ENCODE data around the gene ZMYND19.
"Not testable (repeated sequence)": the region's sequence is repeated elsewhere in the genome, so short reads cannot be mapped to it uniquely, and the experiment has no call there.

Gene ZMYND19

DNA sequence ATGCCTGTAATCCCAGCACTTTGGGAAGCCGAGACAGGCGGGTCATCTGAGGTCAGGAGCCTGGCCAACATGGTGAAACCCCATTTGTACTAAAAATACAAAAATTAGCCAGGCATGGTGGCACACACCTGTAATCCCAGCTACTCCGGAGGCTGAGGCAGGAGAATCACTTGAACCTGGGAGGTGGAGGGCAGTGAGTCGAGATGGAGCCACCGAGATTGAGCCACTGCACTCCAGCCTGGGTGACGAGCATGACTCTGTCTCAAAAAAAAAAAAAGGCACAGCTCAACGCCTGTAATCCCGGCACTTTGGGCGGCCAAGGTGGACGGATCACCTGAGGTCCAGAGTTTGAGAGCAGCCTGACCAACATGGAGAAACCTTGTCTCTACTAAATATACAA is 36.7 kb downstream of the ZMYND19 start:
- DNase-seq: not testable (repeated sequence)

DNA sequence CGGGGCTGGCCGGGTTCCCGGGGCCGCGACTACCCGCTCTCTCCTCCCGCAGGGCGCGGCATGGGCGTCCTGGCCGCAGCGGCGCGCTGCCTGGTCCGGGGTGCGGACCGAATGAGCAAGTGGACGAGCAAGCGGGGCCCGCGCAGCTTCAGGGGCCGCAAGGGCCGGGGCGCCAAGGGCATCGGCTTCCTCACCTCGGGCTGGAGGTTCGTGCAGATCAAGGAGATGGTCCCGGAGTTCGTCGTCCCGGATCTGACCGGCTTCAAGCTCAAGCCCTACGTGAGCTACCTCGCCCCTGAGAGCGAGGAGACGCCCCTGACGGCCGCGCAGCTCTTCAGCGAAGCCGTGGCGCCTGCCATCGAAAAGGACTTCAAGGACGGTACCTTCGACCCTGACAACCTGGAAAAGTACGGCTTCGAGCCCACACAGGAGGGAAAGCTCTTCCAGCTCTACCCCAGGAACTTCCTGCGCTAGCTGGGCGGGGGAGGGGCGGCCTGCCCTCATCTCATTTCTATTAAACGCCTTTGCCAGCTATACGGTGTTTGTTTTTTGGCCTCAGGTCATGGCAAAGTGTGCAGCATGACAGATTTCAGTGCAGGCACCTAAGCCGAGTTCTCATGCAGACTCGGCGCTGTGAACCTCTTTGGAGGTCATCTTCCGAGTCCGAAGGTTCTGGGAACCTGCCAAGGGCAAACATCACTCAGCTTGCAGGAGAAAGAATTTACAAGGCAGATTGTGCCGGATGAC is 38.1 kb downstream of the ZMYND19 start:
- DNase-seq: peak; percentile 28

GRCh38 chr9:137551264-137552021 is 38.9 kb downstream of the ZMYND19 start, which contains the start of gene MRPL41:
Gene MRPL41 (plus strand): TSS chr9:137551879. CDS start chr9:137552082, 203 bp downstream.
- peak; percentile 89 for DNase-seq

- not testable (repeated sequence) for DNase-seq
Measured at GRCh38 chr9:137550958-137551263, 39.4 kb downstream of the ZMYND19 start.

DNA sequence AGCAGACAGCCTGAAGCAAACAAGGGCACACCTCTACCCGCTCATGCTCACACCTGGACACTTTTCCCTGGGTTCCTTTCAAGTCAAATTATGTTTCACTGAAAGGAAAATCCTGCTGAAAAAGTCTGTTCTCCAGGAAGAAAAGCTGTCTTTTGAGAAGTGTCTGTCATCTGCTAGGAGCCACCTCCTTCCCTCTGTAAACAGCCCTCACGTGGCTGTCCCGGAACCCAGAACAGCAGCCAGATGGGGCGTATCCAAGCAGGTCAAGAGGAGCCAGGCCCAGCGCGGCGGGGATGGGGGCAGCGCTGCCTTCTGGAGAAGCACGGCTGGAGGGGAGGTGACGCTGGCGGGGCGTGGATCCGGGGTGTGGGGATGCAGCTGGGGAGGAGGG is 40.1 kb downstream of the ZMYND19 start, which contains the start of gene PNPLA7:
PNPLA7 (minus strand) TSS at position 172 of the 391 bp plus-strand sequence. CDS start 205 bp downstream, outside the sequence.
- DNase-seq: peak; percentile 86

GRCh38 chr9:137547687-137548543 is 42.4 kb downstream of the ZMYND19 start:
- no peak for DNase-seq

- DNase-seq: no peak
Measured at GRCh38 chr9:137545123-137545522, 45.2 kb downstream of the ZMYND19 start.

- no peak for DNase-seq
Measured at GRCh38 chr9:137544176-137544760, 46.0 kb downstream of the ZMYND19 start.

GRCh38 chr9:137543237-137543963 is 46.9 kb downstream of the ZMYND19 start:
- DNase-seq: no peak

DNA sequence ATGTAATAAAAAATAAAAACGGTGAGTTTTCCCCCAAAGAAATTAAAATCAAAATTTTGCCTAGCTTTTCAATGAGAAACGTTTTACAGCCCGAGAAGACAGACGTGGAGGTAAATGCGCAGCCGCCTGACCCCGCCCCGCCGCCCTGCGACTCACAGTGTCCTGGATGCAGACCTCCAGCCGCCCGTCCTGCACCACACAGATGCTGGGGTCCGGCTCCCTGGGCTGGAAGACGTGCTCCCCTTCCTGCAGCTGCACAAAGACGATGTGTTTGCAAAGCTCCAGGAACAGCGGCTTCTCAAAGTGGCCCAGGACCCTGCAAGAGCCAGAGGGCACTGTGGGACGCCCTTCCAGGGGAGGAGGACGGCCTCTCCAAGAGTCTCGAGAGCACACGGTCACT is 47.8 kb downstream of the ZMYND19 start:
- no peak for DNase-seq

DNA sequence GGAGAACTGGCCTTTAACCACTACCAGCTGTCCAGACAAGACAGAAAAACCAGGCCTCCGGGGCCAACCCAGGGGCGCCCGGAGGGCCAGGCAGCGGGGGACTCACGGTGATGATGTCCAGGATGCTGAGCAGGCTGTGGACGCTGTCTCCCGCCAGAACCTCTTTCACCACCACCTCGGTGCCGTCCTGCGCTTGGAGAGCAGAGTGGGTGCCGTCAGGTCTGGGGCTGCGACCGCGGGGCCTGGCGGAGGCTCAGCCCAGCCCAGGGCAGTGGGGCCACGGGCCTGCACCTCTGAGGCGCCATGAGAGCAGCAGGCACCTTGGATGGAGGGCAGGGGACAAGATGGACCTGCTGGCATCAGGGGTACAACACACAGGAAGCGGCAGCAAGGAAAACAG is 49.8 kb downstream of the ZMYND19 start:
- DNase-seq: no peak

- DNase-seq: no peak
Measured at GRCh38 chr9:137538058-137538457, 52.3 kb downstream of the ZMYND19 start.

- not testable (repeated sequence) for DNase-seq
Measured at GRCh38 chr9:137536594-137537131, 53.6 kb downstream of the ZMYND19 start.

GRCh38 chr9:137535120-137535428 is 55.2 kb downstream of the ZMYND19 start:
- DNase-seq: no peak

DNA sequence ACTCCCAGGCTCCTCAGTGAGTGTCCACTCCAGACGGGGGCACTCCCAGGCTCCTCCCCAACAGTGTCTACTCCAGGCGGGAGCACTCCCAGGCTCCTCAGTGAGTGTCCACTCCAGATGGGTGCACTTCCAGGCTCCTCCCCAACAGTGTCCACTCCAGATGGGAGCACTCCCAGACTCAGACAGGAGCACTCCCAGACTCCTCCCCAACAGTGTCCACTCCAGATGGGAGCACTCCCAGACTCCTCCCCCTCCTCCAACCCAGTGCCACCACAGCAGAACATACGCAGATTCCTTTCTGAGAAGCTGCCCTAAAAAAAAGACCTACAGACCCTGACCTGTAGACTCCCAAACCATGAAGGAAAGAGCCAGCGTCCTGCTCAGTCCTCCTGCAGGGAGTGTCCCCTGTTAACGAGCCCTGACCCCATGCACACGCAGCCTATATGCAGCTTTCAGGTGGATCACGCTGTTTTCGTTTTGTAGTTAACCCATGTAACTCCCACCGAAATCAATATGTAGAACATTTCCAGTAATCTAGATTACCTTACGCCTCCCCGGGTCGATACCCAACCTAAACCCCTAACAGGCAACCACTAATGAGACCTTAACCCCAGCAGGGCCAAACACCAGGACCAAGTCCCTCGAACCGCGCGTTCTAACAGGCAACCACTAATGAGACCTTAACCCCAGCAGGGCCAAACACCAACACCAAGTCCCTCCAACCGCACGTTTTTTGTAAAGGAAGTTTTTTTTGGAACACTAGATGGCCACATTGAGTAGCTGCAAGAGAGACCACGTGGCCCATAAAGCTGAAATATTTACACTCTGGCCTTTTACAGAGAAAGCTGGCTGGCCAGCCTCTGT is 55.8 kb downstream of the ZMYND19 start:
- peak; percentile 86 for DNase-seq

GRCh38 chr9:137532891-137533468 is 57.3 kb downstream of the ZMYND19 start:
- DNase-seq: not testable (repeated sequence)

Measured in RPMI8226 (cell line).